Cardiac fibroblast (primary cell): ENCODE measurements around the gene ANO10.
"Not testable (repeated sequence)": the region's sequence is repeated elsewhere in the genome, so short reads cannot be mapped to it uniquely, and the experiment has no call there.

ENCODE experiments used
- DNase-seq, 2 donors: peaks; one replicate each; pipeline versions ENCODE4 v3.0.0 to v3.0.0-alpha.2; 2010; ENCODE audit warnings: low read depth in 2 of 2
- H3K4me3 ChIP-seq, 2 donors: replicated peaks in 1 of 2; 1 replicate in 1 of 2; 2 replicates in 1 of 2; pipeline ENCODE4 v1.5.1; 2011; ENCODE audit warnings: low read depth in 2 of 2, low read length in 2 of 2, mild to moderate bottlenecking in 2 of 2, moderate library complexity in 1 of 2
- TF ChIP-seq, protein P1 (sequence below): IDR thresholded peaks from one replicate; pipeline ENCODE4 v1.5.1; 2011; ENCODE audit warnings: low read depth, mild to moderate bottlenecking, low read length, inconsistent platforms

Gene ANO10

DNA sequence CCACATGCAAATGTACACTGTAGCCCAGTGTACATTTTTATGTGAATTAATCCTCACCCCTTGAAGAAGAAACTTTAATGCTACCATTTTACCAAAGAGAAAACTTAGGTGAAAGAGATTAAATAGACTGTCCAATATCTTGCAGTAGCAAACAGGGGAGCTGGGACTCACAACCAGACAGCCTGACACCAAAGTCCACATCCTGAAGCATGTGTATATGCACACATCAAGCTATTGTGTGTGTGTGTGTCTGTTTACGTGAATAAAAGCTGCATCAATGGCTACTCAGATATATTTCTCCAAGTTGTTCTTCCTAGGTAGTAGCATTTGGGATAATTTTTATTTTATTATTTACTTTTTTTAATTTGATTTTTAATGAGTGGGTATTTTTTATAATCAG, 6.7 kb downstream of the ANO10 start:
- no peak overlapping the region for H3K4me3 ChIP-seq
- TF ChIP-seq, protein P1, sequence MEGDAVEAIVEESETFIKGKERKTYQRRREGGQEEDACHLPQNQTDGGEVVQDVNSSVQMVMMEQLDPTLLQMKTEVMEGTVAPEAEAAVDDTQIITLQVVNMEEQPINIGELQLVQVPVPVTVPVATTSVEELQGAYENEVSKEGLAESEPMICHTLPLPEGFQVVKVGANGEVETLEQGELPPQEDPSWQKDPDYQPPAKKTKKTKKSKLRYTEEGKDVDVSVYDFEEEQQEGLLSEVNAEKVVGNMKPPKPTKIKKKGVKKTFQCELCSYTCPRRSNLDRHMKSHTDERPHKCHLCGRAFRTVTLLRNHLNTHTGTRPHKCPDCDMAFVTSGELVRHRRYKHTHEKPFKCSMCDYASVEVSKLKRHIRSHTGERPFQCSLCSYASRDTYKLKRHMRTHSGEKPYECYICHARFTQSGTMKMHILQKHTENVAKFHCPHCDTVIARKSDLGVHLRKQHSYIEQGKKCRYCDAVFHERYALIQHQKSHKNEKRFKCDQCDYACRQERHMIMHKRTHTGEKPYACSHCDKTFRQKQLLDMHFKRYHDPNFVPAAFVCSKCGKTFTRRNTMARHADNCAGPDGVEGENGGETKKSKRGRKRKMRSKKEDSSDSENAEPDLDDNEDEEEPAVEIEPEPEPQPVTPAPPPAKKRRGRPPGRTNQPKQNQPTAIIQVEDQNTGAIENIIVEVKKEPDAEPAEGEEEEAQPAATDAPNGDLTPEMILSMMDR = no peak
- no peak for DNase-seq

DNA sequence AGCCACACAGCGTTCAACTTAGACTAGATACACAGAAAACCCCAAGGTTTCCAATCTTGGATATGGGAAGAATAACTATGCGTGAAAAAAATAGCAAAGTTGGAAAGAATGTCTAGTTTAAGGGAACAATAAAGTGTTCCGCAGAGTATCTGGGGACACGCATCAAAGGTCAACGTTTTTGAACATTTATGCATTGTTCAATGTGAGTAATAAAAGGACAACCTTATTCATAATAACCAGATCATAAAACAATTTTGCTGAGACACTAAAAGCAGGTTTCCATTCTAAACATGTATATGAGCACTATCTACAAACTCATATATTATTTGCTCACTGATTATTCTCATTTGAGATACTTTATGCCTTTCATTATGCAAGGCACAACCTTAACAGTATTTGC, 7.8 kb downstream of the ANO10 start:
- no peak overlapping the region for H3K4me3 ChIP-seq
- no peak for DNase-seq
- TF ChIP-seq, protein P1 = no peak

DNA sequence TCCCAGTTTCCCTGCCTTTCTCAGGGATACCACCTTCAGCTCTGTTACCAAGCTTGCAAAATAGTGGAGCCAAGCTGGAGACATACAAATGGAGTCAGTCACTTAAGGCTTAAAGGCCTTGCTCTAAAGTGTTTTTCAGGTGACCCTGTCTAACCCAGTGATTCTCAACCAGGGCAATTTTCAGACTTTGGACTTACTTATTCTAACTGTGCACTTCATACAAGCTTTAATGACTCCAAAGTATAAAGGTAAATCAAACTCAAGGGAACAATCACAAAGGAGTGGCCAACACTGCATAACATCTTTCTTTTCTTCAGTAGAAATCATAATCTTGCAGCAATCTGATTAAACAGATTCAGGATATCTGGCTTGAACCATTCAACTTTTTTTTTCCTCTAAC, 9.4 kb downstream of the ANO10 start:
- H3K4me3 ChIP-seq = no peak overlapping the region
- DNase-seq = no peak
- TF ChIP-seq, protein P1 = no peak

DNA sequence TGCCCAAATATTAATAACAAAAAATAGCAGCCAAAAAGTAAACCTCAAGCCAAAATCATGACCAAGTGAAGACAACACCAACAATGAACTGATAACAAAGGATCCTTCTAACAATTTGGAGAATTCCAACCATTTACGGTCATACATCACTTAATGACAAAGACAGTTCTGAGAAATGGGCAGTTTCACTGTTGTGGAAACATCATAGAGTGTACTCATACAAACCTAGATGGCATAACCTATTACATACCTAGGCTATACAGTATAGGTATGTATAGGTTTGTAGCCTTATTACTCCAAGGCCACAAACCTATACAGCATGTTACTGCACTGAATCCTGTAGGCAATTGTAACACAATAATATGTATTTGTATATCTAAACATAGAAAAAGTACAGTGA, 12.4 kb downstream of the ANO10 start:
- no peak overlapping the region for H3K4me3 ChIP-seq
- TF ChIP-seq, protein P1 = no peak
- no peak for DNase-seq

DNA sequence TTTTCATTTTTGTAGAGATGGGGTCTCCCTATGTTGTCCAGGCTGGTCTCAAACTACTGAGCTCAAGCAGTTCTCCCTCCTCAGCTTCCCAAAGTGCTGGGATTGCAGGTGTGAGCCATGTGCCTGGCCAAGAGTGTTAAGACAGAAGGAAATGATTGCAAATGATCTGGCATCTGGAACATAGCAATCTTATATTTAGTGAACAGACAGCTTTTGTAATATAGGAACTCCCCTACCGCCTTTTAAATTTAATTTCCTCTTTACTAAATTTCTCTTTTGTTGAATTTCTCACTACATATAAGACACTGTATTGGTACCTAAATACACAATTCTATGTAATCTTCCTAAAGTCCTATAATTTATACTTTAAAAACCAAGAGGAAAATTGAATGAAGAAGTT, 13.1 kb downstream of the ANO10 start:
- DNase-seq = no peak
- no peak overlapping the region for H3K4me3 ChIP-seq
- TF ChIP-seq, protein P1 = no peak

DNA sequence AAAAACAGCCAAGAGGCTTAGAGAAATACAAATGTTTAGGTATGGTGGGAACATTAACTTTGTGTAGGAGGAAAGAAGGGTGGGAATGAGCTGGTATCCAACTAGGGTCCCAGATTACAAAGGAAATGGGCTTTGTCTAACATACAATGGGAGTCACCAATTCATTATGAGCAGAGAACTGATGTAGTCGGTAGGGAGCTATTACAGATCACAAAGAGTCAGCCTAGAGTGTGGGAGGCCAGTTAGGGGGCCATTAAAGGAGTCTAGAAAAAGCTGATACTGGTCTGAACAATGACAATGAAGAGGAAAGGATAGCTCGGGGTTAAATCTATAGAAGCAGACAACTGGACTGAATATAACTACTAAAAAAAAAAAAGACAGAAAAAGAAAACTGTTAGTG, 15.5 kb downstream of the ANO10 start:
- no peak for DNase-seq
- TF ChIP-seq, protein P1 = no peak
- H3K4me3 ChIP-seq = no peak overlapping the region

DNA sequence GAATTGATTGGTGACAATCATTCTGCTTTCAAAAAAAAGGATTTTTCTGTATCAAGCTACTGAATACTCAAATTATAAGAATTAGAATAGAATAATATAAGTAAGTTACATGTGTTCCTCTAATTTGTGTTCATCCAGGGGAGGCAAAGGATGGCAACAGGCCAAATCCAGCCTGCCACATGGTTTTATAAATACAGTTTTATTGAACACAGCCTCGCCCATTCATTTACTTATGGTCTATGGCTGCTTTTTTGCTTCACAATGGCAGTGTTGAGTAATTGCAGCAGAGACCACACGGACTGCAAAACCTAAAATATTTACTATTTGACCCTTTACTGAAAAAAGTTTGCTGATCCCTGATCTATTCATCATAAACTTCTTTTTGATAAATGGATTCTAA, 21.9 kb downstream of the ANO10 start:
- not testable (repeated sequence) for DNase-seq, H3K4me3 ChIP-seq
